Hematopoietic multipotent progenitor cell treated with erythropoietin and hydrocortisone succinate and interleukin-3 and kit ligand, for 4 days (in vitro differentiated cells): ENCODE measurements around the gene STEAP2.

ENCODE experiments used
- DNase-seq: peaks from one replicate; pipeline ENCODE4 v3.0.0-alpha.2; 2015

STEAP2 gene

DNA sequence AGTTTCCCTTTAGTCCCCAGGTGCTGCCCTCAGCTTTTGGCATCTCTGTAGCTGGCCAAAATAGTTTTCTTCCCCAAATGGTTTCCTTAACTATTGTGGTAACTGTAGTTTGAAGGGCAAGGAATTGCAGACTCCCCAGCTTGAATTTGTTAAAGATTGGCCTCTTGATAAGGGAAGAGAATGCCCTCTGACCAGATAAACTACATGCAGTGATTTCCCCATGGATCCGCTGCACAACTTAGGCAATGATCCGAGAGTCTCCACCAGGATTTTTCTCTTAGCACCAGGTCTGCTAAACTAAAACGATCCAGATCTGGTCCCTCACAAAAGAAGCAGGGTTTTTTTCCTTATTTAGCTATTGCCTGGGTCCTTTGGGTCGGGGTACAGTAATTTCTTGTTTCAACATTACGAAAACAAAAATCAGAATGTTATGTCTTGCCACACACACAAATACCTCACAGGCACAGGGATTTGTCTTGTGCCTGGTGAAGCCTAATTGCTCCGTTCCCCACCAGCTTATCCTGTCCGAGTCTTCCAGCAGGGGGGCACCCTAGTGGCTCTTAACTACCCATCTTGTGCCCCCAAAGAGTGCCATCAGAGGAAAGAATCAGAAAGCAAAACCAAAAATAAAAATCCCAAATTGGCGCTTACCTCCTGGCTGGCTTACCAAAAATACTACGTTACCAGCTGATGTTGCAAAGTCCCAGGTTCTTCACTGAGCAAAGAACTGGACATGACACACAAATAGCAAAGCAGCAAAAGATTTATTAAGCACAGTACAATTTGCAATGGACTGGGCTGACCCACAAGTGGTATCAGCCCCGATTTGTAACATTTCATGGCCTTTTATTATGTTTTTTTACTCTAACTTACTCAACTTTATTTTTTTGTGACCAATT is 16.4 kb upstream of the STEAP2 start:
- DNase-seq = no peak

DNA sequence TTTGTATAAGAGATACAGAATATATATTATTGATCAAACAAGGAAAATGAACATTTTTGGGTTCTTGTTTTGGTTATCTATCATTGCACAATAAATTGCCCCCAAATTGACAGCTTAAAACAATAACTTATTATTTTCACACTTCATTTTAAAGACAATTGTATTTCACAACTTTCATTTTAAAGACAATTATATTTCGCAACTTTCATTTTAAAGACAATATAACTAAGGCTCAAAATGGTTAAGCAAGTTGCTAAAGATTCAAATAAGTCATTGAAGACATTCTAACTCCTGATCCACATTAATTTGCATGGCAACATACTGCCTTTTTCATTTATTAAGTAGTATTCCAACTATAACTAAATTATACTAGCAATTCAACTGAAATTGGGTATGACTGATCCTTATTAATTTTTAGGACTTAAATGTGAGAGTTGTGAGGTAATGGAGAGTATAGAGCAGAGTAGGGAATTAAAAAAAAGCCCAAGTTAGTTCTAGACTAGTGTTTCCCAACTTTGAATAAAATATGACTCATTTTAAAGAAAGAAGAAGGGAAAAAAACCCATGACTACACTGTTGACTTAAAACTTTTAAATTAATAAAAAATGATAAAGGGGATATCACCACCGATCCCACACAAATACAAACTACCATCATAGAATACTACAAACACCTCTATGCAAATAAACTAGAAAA is 9.9 kb upstream of the STEAP2 start:
- no peak for DNase-seq

DNA sequence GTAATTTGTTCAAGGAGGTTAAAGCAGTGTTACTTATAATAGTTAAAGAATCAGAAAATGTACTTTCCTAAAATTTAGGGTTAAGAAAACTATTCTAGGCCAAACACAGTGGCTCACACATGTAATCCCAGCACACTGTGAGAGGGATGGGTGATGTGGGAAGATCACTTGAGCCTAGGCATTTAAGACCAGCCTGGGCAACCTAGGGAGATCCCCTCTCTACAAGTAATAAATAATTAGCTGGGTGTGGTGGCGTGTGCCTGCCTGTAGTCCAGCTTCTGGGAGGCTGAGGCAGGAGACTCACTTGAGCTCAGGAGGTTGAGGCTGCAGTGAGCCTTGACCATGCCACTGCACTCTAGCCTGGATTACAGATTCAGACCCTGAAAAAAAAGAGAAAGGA is 3.6 kb upstream of the STEAP2 start:
- no peak for DNase-seq

DNA sequence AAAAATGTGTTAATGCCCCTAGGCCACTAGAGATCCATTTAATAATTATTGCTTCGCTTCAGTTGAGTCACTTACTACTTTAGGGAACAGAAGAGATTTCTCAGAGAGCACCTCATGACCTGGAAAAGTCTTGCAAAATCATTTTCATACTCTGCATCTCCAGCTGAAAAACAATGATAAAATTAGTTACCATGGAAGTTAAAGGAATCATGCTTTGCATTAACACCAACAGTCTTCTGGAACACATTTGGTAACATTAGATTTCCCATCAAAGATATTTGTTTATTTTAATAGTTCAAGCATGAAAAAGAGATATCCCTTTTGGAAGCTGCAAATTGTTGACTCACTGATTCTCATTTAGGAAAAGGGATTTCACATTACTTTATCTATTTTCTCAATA is 1.8 kb upstream of the STEAP2 start:
- DNase-seq = no peak

DNA sequence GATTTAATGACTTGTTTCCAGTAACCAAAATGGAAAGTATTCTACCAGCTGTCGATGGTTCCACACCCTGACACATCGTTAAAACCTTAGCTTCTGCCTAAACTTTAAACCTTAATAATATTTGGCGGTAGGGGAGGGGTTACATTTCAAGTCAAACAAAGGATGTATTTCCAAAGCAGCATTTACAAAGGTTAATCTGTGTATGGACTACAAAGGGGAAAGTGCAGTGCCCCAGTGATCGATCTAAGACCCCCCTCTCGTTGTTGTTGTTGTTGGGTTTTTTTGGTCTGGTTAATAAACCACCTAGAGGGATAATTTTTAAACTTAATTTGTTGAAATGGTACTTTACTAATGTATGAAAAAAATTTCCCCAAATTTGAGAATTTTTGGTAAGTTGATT is 1.1 kb upstream of the STEAP2 start:
- DNase-seq = no peak

DNA sequence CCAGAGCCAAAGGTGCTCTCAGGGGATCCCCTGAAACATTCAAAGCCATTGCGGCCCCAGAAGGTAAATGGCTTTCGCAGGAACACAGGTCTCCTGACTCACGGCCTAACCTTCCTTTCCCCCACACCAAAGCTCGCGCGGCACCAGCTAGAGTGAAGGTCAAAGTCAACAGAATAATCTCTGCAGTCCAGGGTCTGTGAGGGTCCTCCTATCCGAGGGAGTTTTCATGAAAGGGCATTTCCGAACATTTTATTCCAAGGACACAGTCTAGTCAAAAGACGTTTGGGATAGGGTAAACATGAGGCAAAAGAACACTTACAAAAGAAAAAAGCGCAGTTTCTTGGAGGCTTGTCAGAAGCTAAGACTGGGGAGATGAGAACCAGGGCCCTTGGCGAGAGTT is 559 bp upstream of the STEAP2 start:
- no peak for DNase-seq

DNA sequence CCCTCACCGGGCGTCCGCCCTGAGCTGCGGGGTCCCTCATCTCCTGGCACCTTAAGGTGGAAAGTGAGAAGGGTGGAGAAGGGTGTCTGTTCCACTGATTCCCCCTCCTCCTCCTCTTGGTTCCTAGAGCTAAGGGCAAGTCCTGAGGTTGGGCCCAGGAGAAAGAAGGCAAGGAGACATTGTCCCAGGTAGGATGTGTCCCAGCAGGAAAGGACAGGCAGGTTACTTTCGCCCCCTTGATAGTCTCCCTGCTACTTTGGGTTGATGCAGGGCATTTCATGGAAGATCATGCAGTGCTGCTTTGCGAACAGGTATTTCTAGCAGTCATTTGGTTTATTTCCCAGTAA is 582 bp downstream of the STEAP2 start:
- DNase-seq = no peak

DNA sequence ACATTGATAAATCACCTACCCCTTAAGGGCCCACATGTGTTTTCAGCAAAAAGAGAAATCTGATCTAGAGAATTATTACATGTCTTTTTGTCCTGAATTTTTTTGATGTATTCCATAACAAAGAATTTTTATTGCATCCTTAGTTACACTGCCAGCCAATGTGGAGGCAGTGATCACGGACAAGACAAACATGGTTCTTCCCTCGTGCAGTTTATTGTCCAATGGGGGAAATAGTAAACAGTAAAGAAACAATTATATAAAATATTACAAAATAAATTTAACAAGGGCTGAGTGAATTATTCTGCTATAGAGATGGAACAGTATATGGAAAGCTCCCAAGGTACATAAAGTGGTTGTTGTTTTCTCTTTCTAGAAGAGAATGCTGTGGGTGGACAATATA is 2.0 kb downstream of the STEAP2 start:
- DNase-seq = no peak

DNA sequence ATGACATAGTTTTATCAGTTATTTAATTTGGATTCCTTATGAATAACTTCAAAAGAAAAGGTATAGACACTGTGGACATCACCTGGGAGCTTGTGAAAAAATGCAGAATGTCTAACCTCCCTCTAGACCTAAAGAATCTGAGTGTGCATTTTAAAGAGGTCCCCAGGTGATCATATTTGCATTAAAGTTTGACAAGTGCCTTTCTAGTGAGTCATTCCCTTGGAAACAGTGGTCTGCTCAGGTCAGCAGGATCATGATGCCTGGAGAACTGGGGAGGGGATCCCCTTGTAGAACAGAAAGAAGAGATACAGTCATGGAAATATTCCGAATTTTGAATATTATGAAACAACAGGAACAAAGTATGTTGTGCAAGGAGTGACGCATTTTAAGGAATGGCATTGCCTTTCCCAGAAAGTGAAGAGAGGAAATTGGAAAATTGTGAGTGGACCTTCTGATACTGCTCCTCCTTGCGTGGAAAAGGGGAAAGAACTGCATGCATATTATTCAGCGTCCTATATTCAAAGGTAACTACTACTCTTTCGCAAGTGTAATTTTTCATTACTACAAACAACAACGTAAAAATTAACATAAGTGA is 4.6 kb downstream of the STEAP2 start:
- DNase-seq = no peak

DNA sequence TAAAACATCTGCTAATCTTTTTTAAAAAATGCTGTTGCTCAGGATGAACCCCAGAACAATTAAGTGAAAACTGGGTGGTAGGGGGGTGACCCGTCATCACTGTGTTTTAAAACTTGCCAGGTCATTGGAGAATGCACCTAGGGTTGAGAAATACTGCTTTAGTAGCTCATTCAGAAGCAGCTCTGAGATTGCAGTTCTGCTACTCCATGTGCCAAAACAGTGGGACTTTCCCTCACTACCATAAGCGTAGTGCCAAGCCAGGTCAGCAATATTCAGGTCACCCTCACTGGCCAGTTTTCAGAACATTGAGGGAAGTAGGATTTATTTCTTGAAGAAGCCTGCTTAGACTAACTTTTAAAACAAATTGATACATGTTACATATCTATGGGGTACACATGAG is 5.2 kb downstream of the STEAP2 start:
- no peak for DNase-seq

DNA sequence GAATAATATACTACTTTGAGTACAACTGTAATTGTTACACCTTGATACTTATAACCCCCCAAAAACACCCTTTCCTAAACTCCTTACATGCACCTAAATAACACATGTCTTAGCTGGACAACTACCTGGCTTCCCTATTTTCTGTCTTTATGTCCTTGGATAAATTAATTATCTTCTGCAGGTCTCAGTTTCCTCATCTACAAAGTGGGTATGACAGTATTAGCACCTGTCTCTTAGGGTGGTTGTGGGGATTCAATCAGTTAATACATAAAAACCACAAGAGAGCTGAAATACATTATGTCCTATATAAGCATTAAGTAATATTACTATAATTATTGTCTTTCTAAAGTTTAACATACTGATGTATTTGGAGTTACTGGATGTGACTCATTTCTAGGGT is 10.8 kb downstream of the STEAP2 start:
- DNase-seq = no peak

DNA sequence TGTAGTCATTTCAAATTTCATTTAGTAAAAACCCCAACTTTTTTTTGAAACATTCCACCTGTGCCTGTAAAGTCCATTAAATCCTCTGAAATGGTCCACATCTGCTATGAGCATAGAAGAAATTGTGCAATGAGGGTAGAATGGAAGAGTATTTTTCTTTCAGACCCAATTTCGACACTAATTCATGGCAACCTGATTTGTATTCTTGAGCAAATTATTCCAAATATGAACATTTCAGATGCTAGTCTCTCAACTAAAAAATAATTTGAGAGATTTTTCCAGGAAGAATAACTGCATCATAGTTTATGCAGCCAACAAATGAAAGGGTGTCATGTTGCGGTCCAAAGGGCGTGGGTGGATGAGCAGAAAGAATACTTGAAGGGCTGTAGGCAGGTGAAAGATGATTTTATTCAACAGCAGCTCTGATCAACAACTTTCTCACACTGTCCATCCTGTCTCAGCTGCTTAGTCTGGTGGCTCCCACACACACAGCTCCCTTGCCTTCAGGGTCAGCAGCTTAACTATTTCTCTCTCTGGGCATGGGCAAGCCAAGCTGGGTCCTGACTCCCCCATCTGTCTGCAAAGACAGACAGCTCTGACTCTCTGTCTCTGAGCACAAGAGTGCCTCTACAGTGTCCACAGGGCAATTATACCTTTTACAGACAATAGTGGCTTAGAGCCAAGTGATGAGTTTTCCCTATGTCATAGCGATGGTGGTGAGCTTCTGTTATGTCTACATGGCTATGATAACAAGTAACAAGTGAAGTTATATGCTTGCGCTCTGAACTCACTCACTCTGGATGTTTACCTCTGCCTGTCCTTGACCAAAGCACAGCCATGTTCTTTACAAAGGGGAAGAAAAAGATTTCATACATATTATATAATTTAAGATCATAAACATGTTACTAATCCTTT is 11.5 kb downstream of the STEAP2 start:
- no peak for DNase-seq

DNA sequence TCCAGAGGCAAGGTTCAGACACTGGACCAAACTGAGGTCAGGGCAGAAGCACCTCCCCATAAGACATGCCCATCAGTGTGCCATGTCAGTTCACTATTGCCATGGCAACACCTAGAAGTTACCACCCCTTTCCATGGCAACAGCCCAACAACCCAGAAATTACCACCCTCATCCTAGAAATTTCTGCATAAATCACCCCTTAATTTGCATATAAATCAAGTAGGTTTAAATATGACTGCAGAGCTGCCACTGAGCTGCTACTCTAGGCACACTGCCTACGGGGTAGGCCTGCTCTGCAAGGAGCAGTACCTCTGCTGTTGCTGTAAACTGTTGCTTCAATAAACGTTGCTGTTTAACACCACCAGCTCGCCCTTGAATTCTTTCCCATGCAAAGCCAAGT is 12.7 kb downstream of the STEAP2 start:
- DNase-seq = no peak

DNA sequence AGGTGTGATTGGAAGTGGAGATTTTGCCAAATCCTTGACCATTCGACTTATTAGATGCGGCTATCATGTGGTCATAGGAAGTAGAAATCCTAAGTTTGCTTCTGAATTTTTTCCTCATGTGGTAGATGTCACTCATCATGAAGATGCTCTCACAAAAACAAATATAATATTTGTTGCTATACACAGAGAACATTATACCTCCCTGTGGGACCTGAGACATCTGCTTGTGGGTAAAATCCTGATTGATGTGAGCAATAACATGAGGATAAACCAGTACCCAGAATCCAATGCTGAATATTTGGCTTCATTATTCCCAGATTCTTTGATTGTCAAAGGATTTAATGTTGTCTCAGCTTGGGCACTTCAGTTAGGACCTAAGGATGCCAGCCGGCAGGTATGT is 13.6 kb downstream of the STEAP2 start:
- no peak for DNase-seq

DNA sequence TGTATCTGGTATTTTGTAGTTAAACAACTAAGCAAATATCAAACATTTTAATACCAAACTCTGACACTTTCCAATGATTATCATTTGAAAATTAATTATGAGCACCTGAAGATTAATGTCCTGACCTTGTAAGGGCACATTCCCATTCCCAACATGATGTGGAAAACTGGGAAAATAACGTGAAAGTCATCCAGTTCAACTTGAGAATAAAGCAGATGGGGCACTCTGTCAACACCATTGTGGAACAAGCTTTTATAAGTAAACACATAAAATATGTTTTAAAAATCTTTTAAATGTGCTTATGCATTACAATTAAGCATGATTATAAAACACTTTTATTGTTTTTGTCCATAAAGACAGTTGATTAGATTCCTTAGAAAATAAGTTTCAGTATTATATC is 14.1 kb downstream of the STEAP2 start:
- DNase-seq = no peak

DNA sequence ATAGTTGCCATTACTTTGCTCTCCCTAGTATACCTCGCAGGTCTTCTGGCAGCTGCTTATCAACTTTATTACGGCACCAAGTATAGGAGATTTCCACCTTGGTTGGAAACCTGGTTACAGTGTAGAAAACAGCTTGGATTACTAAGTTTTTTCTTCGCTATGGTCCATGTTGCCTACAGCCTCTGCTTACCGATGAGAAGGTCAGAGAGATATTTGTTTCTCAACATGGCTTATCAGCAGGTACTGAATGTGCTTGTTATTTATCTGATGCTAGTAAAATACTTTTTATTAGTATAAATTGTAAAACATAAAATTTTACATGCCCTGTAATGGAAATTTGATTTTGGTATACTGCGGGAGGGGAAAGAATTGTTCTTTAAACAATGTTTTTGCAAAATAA is 15.7 kb downstream of the STEAP2 start:
- no peak for DNase-seq

DNA sequence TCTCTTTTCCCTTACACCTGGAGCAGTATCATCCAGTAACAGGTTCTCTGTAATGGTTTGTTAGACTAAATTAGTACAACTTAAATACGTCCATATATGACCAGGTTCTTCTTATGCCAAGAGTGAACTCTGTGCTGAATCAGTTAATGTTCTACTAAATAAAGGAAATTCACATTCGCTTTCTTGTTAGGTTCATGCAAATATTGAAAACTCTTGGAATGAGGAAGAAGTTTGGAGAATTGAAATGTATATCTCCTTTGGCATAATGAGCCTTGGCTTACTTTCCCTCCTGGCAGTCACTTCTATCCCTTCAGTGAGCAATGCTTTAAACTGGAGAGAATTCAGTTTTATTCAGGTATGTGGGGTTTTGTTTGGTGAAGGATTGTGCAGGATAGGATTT is 18.1 kb downstream of the STEAP2 start:
- no peak for DNase-seq

DNA sequence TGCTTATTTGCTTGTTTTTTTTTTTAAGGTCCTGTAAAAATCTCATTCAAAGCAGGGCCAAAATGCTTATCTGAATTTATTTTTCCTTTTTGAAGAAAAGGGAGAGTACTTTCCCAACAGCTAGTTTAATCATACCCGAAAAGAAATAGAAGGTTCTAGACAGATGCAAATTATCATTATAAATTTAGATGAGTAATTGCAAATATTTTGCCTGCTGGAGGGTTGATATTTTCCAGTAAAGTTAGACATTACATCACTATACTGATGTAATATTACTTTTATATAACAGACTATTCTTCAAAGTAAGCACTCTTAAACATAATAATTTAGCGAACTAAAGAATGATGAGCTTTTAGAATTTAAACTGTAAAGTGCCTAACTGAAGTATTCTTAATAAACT is 19.3 kb downstream of the STEAP2 start:
- DNase-seq = no peak

DNA sequence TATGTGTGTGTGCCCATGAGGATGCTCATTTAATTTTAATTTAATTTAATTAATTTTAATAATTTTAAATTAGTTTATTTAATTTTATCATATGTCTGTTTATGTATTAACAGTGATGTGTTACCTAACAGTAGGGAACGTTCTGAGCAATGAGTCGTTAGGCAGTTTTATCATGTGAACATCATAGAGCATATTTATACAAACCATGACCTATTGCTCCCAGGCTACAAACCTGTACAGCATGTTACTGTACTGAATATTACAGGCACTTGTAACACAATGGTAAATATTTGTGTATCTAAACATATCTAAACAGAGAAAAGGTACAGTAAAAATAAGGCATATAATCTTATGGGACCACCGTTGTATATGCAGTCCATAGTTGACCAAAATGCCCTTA is 19.8 kb downstream of the STEAP2 start:
- no peak for DNase-seq

DNA sequence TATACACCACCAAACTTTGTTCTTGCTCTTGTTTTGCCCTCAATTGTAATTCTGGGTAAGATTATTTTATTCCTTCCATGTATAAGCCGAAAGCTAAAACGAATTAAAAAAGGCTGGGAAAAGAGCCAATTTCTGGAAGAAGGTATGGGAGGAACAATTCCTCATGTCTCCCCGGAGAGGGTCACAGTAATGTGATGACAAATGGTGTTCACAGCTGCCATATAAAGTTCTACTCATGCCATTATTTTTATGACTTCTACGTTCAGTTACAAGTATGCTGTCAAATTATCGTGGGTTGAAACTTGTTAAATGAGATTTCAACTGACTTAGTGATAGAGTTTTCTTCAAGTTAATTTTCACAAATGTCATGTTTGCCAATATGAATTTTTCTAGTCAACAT is 20.9 kb downstream of the STEAP2 start:
- no peak for DNase-seq

DNA sequence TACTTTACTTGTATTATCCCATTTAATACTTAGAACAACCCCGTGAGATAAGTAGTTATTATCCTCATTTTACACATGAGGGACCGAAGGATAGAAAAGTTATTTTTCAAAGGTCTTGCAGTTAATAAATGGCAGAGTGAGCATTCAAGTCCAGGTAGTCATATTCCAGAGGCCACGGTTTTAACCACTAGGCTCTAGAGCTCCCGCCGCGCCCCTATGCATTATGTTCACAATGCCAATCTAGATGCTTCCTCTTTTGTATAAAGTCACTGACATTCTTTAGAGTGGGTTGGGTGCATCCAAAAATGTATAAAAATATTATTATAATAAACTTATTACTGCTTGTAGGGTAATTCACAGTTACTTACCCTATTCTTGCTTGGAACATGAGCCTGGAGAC is 22.0 kb downstream of the STEAP2 start:
- no peak for DNase-seq

DNA sequence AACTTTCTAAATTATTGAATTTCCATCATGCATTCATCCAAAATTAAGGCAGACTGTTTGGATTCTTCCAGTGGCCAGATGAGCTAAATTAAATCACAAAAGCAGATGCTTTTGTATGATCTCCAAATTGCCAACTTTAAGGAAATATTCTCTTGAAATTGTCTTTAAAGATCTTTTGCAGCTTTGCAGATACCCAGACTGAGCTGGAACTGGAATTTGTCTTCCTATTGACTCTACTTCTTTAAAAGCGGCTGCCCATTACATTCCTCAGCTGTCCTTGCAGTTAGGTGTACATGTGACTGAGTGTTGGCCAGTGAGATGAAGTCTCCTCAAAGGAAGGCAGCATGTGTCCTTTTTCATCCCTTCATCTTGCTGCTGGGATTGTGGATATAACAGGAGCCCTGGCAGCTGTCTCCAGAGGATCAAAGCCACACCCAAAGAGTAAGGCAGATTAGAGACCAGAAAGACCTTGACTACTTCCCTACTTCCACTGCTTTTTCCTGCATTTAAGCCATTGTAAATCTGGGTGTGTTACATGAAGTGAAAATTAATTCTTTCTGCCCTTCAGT is 25.3 kb downstream of the STEAP2 start:
- DNase-seq = no peak

DNA sequence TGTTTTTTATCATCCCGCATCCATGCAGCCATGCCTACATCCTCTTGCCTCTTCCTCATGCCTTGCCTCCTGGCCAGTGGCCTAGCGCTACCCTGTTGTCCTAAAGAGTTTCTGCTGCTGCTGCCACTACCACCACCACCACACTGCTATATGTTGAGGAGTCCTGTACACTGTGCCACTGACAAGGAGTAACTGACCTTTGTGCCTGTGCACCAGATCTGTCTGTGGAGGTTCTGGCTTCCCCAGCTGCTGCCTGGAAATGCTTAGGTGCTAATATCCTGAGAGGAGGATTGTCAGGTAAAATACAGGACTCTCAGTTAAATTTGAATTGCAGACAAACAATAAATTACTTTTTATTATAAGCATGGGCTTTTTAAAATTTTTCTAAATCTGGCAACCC is 26.5 kb downstream of the STEAP2 start:
- no peak for DNase-seq
